ENCODE data around the gene SLC40A1. TPM values are rescaled to one million over a fixed set of nuclear protein-coding genes. Genes with fewer than 3 reads are reported as not detected.

Gene SLC40A1
- total and polyA plus RNA-seq, 2 donors (not counting 3 experiments of a cell fraction or from before 2014, with no cell fraction given), result 8.5 to 15.1 TPM

- DNase-seq (ENCODE audit: low read depth, low spot score) (no peak), FAIRE-seq (no peak)
- intact Hi-C loops (cut with micrococcal nuclease) (no loop called here), dilution Hi-C loops (cut with MboI; ENCODE audit: extremely low pct_ligation_motif_present, low sequenced_read_pairs) (no loop called here)
- BruUV-seq (replicated peaks), result no TSS peak
- H3K9me1 ChIP-seq (replicated peaks; ENCODE audit: control insufficient read depth, extremely low read depth, insufficient read depth, low read length), result no peaks in the 10 kb centered on the region
- no peak overlapping the region for H3K27ac ChIP-seq (ENCODE audit: insufficient read depth, low read depth, low read length)
- ChIA-PET POLR2A (no interaction called here), CTCF (interaction anchor here (1.0 to 1.8 kb wide), 2 partner anchors 9 to 10 kb away, joined by 3 to 5 read pairs; no protein-coding TSS in a partner anchor)
- H3K4me2 ChIP-seq (ENCODE audit: insufficient read depth, low read length), result no peak overlapping the region
- H3K4me1 ChIP-seq (ENCODE audit: control insufficient read depth, extremely low read depth, insufficient read depth, low read length), result peaks cover 9% of the 10 kb centered on the region
- H3K27me3 ChIP-seq (ENCODE audit: control insufficient read depth in 2 of 2, insufficient read depth in 2 of 2, low read length in 2 of 2), result no peaks in the 10 kb centered on the region
- no peaks in the 10 kb centered on the region for H3K9me3 ChIP-seq (replicated peaks; ENCODE audit: control insufficient read depth, insufficient read depth, low read length)
- no peak overlapping the region for H2AFZ ChIP-seq (ENCODE audit: low read depth, low read length)
- H3K4me3 ChIP-seq (replicated peaks in 1 of 3; ENCODE audit: insufficient read depth in 1 of 3, low read depth in 1 of 3, low read length in 3 of 3), result no peak overlapping the region
- H3K79me2 ChIP-seq (ENCODE audit: control insufficient read depth, insufficient read depth, low read length), result no peaks in the 10 kb centered on the region
- H4K20me1 ChIP-seq (replicated peaks; ENCODE audit: control insufficient read depth, extremely low read depth, insufficient read depth, low read length), result no peaks in the 10 kb centered on the region
- no peak overlapping the region for H3K9ac ChIP-seq (replicated peaks; ENCODE audit: extremely low read depth, insufficient read depth, low read length)
- H3K36me3 ChIP-seq (ENCODE audit: control insufficient read depth in 2 of 2, extremely low read depth in 1 of 2, insufficient read depth in 2 of 2, low read length in 2 of 2), result peaks cover 0 to 7% of the 10 kb centered on the region in 2 experiments
- TF ChIP-seq POLR2A (IDR thresholded peaks at IDR 0.05; ENCODE audit: low read depth, low read length) (no peak), FOS (IDR thresholded peaks at IDR 0.05; ENCODE audit: borderline replicate concordance, insufficient read depth, low read length) (no peak), JUN (IDR thresholded peaks at IDR 0.05; ENCODE audit: borderline replicate concordance, insufficient read depth, insufficient read length, low read depth) (no peak)
These were observed 21.9 kb downstream of the SLC40A1 start for GRCh38 chr2:189558516-189559272.

DNA sequence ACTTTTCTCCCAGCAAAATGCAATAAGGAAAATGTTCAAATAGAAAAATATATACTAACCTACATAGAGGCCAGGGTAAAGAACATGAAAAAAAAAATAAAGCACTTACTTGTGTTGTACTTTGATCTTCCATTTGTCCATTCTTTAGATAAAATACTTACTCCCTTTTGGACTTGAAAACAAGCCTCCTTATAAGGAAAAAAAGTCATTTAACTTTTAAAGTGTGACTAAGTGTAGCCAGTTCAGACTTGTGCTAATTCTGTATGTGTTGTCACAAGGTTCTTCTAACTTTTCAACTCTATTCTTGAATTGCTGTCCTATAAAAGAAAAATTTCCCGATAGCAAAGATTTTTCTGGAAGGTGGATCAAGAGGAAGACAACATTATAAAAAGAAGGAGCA, 23.2 kb downstream of the SLC40A1 start:
- FAIRE-seq (no peak), DNase-seq (ENCODE audit: low read depth, low spot score) (no peak)
- ChIA-PET POLR2A (no interaction called here), CTCF (interaction anchor here (1.0 kb wide), 1 partner anchor 8 kb away, joined by 3 read pairs; no protein-coding TSS in a partner anchor)
- dilution Hi-C loops (cut with MboI; ENCODE audit: extremely low pct_ligation_motif_present, low sequenced_read_pairs) (no loop called here), intact Hi-C loops (cut with micrococcal nuclease) (no loop called here)
- no peak overlapping the region for H3K4me2 ChIP-seq (ENCODE audit: insufficient read depth, low read length)
- no peak overlapping the region for H2AFZ ChIP-seq (ENCODE audit: low read depth, low read length)
- H3K9ac ChIP-seq (replicated peaks; ENCODE audit: extremely low read depth, insufficient read depth, low read length), result no peak overlapping the region
- no peaks in the 10 kb centered on the region for H3K9me1 ChIP-seq (replicated peaks; ENCODE audit: control insufficient read depth, extremely low read depth, insufficient read depth, low read length)
- H4K20me1 ChIP-seq (replicated peaks; ENCODE audit: control insufficient read depth, extremely low read depth, insufficient read depth, low read length), result no peaks in the 10 kb centered on the region
- no peak overlapping the region for H3K4me3 ChIP-seq (replicated peaks in 1 of 3; ENCODE audit: insufficient read depth in 1 of 3, low read depth in 1 of 3, low read length in 3 of 3)
- no peaks in the 10 kb centered on the region for H3K9me3 ChIP-seq (replicated peaks; ENCODE audit: control insufficient read depth, insufficient read depth, low read length)
- H3K27me3 ChIP-seq (ENCODE audit: control insufficient read depth in 2 of 2, insufficient read depth in 2 of 2, low read length in 2 of 2), result no peaks in the 10 kb centered on the region
- H3K36me3 ChIP-seq (ENCODE audit: control insufficient read depth in 2 of 2, extremely low read depth in 1 of 2, insufficient read depth in 2 of 2, low read length in 2 of 2), result peaks cover 0 to 4% of the 10 kb centered on the region in 2 experiments
- TF ChIP-seq POLR2A (IDR thresholded peaks at IDR 0.05; ENCODE audit: low read depth, low read length) (no peak), GATA2 (IDR thresholded peaks at IDR 0.05; ENCODE audit: insufficient read depth, insufficient read length, low read depth, low read length) (no peak), MAX (IDR thresholded peaks at IDR 0.05; ENCODE audit: insufficient read depth, insufficient read length) (no peak), EZH2 (IDR thresholded peaks at IDR 0.05; ENCODE audit: borderline replicate concordance, low read depth, low read length, severe bottlenecking) (no peak), MYC (IDR thresholded peaks at IDR 0.05; ENCODE audit: low read depth, low read length) (no peak), POLR2AphosphoS5 (IDR thresholded peaks at IDR 0.05; ENCODE audit: insufficient read depth, low read depth, low read length) (no peak), JUN (IDR thresholded peaks at IDR 0.05; ENCODE audit: borderline replicate concordance, insufficient read depth, insufficient read length, low read depth) (no peak), FOS (IDR thresholded peaks at IDR 0.05; ENCODE audit: borderline replicate concordance, insufficient read depth, low read length) (no peak)
- TF ChIP-seq, protein P1, sequence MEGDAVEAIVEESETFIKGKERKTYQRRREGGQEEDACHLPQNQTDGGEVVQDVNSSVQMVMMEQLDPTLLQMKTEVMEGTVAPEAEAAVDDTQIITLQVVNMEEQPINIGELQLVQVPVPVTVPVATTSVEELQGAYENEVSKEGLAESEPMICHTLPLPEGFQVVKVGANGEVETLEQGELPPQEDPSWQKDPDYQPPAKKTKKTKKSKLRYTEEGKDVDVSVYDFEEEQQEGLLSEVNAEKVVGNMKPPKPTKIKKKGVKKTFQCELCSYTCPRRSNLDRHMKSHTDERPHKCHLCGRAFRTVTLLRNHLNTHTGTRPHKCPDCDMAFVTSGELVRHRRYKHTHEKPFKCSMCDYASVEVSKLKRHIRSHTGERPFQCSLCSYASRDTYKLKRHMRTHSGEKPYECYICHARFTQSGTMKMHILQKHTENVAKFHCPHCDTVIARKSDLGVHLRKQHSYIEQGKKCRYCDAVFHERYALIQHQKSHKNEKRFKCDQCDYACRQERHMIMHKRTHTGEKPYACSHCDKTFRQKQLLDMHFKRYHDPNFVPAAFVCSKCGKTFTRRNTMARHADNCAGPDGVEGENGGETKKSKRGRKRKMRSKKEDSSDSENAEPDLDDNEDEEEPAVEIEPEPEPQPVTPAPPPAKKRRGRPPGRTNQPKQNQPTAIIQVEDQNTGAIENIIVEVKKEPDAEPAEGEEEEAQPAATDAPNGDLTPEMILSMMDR (IDR thresholded peaks at IDR 0.05; ENCODE audit: extremely low read depth in 1 of 2, insufficient read depth in 1 of 2, low read depth in 1 of 2, low read length in 2 of 2), result no peak
- no peaks in the 10 kb centered on the region for H3K79me2 ChIP-seq (ENCODE audit: control insufficient read depth, insufficient read depth, low read length)
- H3K4me1 ChIP-seq (ENCODE audit: control insufficient read depth, extremely low read depth, insufficient read depth, low read length), result peaks cover 9% of the 10 kb centered on the region
- no peak overlapping the region for H3K27ac ChIP-seq (ENCODE audit: insufficient read depth, low read depth, low read length)
- BruUV-seq (replicated peaks), result no TSS peak
